ENCODE measurements around the gene GLS2. TPM values are rescaled to one million over a fixed set of nuclear protein-coding genes. Genes with fewer than 3 reads are reported as not detected.

GLS2 gene
- total and polyA plus RNA-seq, 2 experiments from 2014 or later: 12.2 to 31.6 TPM

- H3K9me3 Mint-ChIP-seq: peaks cover 13% of the 10 kb centered on the region
- Histone ChIP-seq H3K79me2 (replicated peaks; ENCODE audit: insufficient read depth) (peaks cover 5% of the 10 kb centered on the region; the same call in 1 of the 2 replicates), H2AFZ (no peak overlapping the region), H3K4me1 (ENCODE audit: insufficient read depth) (no peaks in the 10 kb centered on the region), H3K4me2 (no peak overlapping the region), H3K4me3 (no peak overlapping the region), H3K36me3 (ENCODE audit: insufficient read depth) (no peaks in the 10 kb centered on the region), H4K20me1 (replicated peaks; ENCODE audit: insufficient read depth) (peaks cover 8% of the 10 kb centered on the region), H3K27me3 (ENCODE audit: insufficient read depth) (peaks cover 29% of the 10 kb centered on the region), H3F3A (replicated peaks; ENCODE audit: low read depth) (no peaks in the 10 kb centered on the region), H3K27ac (ENCODE audit: low read depth) (no peak overlapping the region), H3K9me2 (ENCODE audit: insufficient read depth) (peaks cover 5% of the 10 kb centered on the region; the same call in 1 of the 2 replicates)
- DNase-seq (ENCODE audit: low spot score) (no peak), ATAC-seq (no peak)
- no peak overlapping the region for H3K4me3 Mint-ChIP-seq
- H3K36me3 Mint-ChIP-seq (ENCODE audit: low read depth): peaks cover 9% of the 10 kb centered on the region
- H3K27ac Mint-ChIP-seq: no peak overlapping the region
- TF ChIP-seq ZNF114 (CRISPR knock-in tag; IDR thresholded peaks at IDR 0.05) (no peak), STAT1 (IDR thresholded peaks at IDR 0.05; ENCODE audit: unreplicated experiment) (no peak)
- H3K27me3 Mint-ChIP-seq (ENCODE audit: insufficient read depth, low read depth, poor library complexity): peaks cover 35% of the 10 kb centered on the region
- H3K4me1 Mint-ChIP-seq: peaks cover 11% of the 10 kb centered on the region
Observed at GRCh38 chr12:56484566-56484965, 3.4 kb downstream of the GLS2 start.

DNA sequence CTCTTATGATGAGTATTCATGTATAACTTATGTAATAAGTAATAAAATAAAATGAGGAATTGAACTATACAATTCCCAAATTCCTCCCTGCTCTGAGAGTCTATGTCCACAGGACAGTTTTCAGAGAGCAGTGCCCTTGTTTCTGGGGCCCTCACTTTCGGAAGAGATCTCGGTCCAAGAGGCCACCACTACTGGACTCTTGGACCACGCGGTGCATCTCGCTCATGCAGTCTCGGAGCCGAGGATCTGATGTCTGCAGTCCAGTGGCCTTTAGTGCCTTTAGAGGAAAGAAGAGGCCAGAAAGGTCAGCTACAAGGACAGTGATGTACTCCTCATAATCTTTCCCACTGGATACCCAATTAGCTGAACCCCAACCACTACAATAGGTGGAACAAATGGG, 8.3 kb downstream of the GLS2 start:
- H3K4me1 ChIP-seq (ENCODE audit: insufficient read depth): no peaks in the 10 kb centered on the region
- no peaks in the 10 kb centered on the region for H3K9me2 ChIP-seq (ENCODE audit: insufficient read depth)
- ATAC-seq (no peak), DNase-seq (ENCODE audit: low spot score) (no peak)
- no peak overlapping the region for H3K27ac ChIP-seq (ENCODE audit: low read depth)
- no peak overlapping the region for H3K4me2 ChIP-seq
- H3K9me3 Mint-ChIP-seq: no peaks in the 10 kb centered on the region
- TF ChIP-seq EZH2 (IDR thresholded peaks at IDR 0.05; ENCODE audit: low read depth, unreplicated experiment) (no peak), STAT1 (IDR thresholded peaks at IDR 0.05; ENCODE audit: unreplicated experiment) (no peak), CREB1 (CRISPR knock-in tag; IDR thresholded peaks at IDR 0.05; ENCODE audit: low read depth) (no peak), REST (IDR thresholded peaks at IDR 0.05; ENCODE audit: unreplicated experiment) (no peak)
- no peaks in the 10 kb centered on the region for H3K36me3 ChIP-seq (ENCODE audit: insufficient read depth)
- H3K27me3 ChIP-seq (ENCODE audit: insufficient read depth): no peaks in the 10 kb centered on the region
- no peak overlapping the region for H2AFZ ChIP-seq
- peaks cover 3% of the 10 kb centered on the region; the same call in 1 of the 3 replicates for H3K36me3 Mint-ChIP-seq (ENCODE audit: low read depth)
- no peak overlapping the region for H3K27ac Mint-ChIP-seq
- H3K4me3 Mint-ChIP-seq: no peak overlapping the region
- H3K4me3 ChIP-seq: no peak overlapping the region
- H3K27me3 Mint-ChIP-seq (ENCODE audit: insufficient read depth, low read depth, poor library complexity): peaks cover 8% of the 10 kb centered on the region
- H3F3A ChIP-seq (replicated peaks; ENCODE audit: low read depth): no peaks in the 10 kb centered on the region
- H3K4me1 Mint-ChIP-seq: no peaks in the 10 kb centered on the region; the same call in 2 of the 3 replicates
- H3K79me2 ChIP-seq (replicated peaks; ENCODE audit: insufficient read depth): peaks cover 2% of the 10 kb centered on the region; the same call in 1 of the 2 replicates
- peaks cover 8% of the 10 kb centered on the region for H4K20me1 ChIP-seq (replicated peaks; ENCODE audit: insufficient read depth)

DNA sequence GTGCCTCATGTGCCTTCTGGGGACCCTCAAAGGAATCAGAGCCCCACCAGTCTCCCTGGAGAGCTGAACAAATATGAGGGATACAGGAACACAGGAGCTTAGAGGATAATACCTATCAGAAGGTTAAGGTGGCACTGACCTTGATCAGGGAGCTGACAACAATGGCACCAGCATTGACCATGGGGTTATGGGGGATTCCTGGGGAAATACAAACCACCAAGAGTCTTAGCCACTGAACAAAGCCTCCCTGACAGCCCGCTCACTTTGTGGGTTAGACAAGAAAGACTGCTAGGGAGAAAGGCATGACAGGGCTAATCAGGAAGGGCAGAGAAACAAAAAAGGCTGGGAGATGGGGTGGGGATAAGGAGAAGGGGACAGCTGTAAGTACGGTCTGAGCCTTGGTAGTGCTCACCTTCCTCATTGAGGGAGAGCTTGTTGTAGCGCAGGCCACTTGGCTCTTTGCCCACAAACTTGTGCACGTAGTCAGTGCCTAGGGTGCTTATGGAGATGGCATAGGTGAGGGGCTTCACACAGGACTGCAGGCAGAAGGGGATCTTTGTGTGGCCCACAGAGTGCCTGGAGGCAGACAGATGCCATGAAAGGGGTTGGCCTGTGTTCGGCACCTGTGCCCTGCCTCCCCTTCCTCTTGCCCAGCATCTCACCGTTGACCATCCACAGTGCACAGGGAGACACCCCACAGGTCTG, 10.3 kb downstream of the GLS2 start:
- Mint-ChIP-seq H3K36me3 (ENCODE audit: low read depth) (peaks cover 11% of the 10 kb centered on the region; the same call in 2 of the 3 replicates), H3K27me3 (ENCODE audit: insufficient read depth, low read depth, poor library complexity) (peaks cover 4% of the 10 kb centered on the region), H3K9me3 (no peaks in the 10 kb centered on the region), H3K27ac (peak overlapping the region; percentile 24; the same call in 1 of the 2 replicates), H3K4me1 (no peaks in the 10 kb centered on the region; the same call in 2 of the 3 replicates), H3K4me3 (no peak overlapping the region)
- H2AFZ ChIP-seq: no peak overlapping the region
- no peak for TF ChIP-seq POLR2AphosphoS5 (IDR thresholded peaks at IDR 0.05; ENCODE audit: low read depth)
- no peak for TF ChIP-seq EZH2 (IDR thresholded peaks at IDR 0.05; ENCODE audit: low read depth, unreplicated experiment)
- TF ChIP-seq, protein P1, sequence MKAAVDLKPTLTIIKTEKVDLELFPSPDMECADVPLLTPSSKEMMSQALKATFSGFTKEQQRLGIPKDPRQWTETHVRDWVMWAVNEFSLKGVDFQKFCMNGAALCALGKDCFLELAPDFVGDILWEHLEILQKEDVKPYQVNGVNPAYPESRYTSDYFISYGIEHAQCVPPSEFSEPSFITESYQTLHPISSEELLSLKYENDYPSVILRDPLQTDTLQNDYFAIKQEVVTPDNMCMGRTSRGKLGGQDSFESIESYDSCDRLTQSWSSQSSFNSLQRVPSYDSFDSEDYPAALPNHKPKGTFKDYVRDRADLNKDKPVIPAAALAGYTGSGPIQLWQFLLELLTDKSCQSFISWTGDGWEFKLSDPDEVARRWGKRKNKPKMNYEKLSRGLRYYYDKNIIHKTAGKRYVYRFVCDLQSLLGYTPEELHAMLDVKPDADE (IDR thresholded peaks at IDR 0.05): no peak
- no peak for TF ChIP-seq ZNF331 (CRISPR knock-in tag; IDR thresholded peaks at IDR 0.05; ENCODE audit: low read depth)
- TF ChIP-seq STAT1 (IDR thresholded peaks at IDR 0.05; ENCODE audit: unreplicated experiment): no peak
- no peak for DNase-seq (ENCODE audit: low spot score)
- no peaks in the 10 kb centered on the region for H3K9me2 ChIP-seq (ENCODE audit: insufficient read depth)
- no peak overlapping the region for H3K4me2 ChIP-seq
- no peaks in the 10 kb centered on the region for H3K79me2 ChIP-seq (replicated peaks; ENCODE audit: insufficient read depth)
- H3K27me3 ChIP-seq (ENCODE audit: insufficient read depth): no peaks in the 10 kb centered on the region
- no peak overlapping the region for H3K27ac ChIP-seq (ENCODE audit: low read depth)
- H3K4me3 ChIP-seq: no peak overlapping the region
- peaks cover 4% of the 10 kb centered on the region; the same call in 1 of the 2 replicates for H3K36me3 ChIP-seq (ENCODE audit: insufficient read depth)
- no peaks in the 10 kb centered on the region for H3F3A ChIP-seq (replicated peaks; ENCODE audit: low read depth)
- ATAC-seq: no peak
- no peaks in the 10 kb centered on the region for H3K4me1 ChIP-seq (ENCODE audit: insufficient read depth)
- peaks cover 7% of the 10 kb centered on the region; the same call in 1 of the 2 replicates for H4K20me1 ChIP-seq (replicated peaks; ENCODE audit: insufficient read depth)
